ENCODE data around the gene NIT2.

NIT2 gene

GRCh38 chr3:100399341-100400071 is 64.9 kb downstream of the NIT2 start:
- DNase-seq = no peak

GRCh38 chr3:100400419-100400779 is 65.8 kb downstream of the NIT2 start:
- DNase-seq = peak; percentile 3

- DNase-seq = peak; percentile 93
Measured at GRCh38 chr3:100400780-100401673, 66.5 kb downstream of the NIT2 start, which contains the start of the genes LNP1 and TOMM70. Gene LNP1, plus strand, starts transcription at chr3:100401539. Its CDS starts 28,191 bp downstream, at chr3:100429730. Gene TOMM70, minus strand, starts transcription at chr3:100401089. Its CDS starts 140 bp downstream, at chr3:100400949.

GRCh38 chr3:100401674-100402041 is 67.1 kb downstream of the NIT2 start:
- DNase-seq = peak; percentile 30

- no peak for DNase-seq
Measured at GRCh38 chr3:100402256-100402655, 67.7 kb downstream of the NIT2 start.

- no peak for DNase-seq
Measured at GRCh38 chr3:100402891-100403290, 68.3 kb downstream of the NIT2 start.

- DNase-seq = no peak
Measured at GRCh38 chr3:100403362-100404249, 69.0 kb downstream of the NIT2 start.

- no peak for DNase-seq
Measured at GRCh38 chr3:100404250-100404548, 69.6 kb downstream of the NIT2 start.

- DNase-seq = no peak
Measured at GRCh38 chr3:100407164-100407563, 72.6 kb downstream of the NIT2 start.

- no peak for DNase-seq
Measured at GRCh38 chr3:100407977-100408532, 73.5 kb downstream of the NIT2 start.

All from activated T-cell treated with anti-CD3 and anti-CD28 coated beads for 4 hours (primary cell).